ENCODE measurements around the gene TBC1D7. TPM values are rescaled to one million over a fixed set of nuclear protein-coding genes. Genes with fewer than 3 reads are reported as not detected.

Gene TBC1D7
- total RNA-seq, 4 donors from 2014 or later: 4.4 to 23.6 (median 12.5) TPM; not detected in 1

GRCh38 chr6:13368731-13369115, 40.4 kb upstream of the TBC1D7 start:
- no peak for TF ChIP-seq CTCF (IDR thresholded peaks at IDR 0.05)
- TF ChIP-seq POLR2A (IDR thresholded peaks at IDR 0.05): no peak
- Histone ChIP-seq H3K9me3 (no peaks in the 10 kb centered on the region), H3K27ac (no peak overlapping the region), H3K36me3 (no peaks in the 10 kb centered on the region), H3K27me3 (no peaks in the 10 kb centered on the region), H3K4me3 (no peak overlapping the region), H3K4me1 (no peaks in the 10 kb centered on the region)
- no peak for DNase-seq
- intact Hi-C loops (cut with DNase I; ENCODE audit: low total_unique reads): no loop called here

- no peaks in the 10 kb centered on the region for H3K36me3 ChIP-seq
- H3K9me3 ChIP-seq: no peaks in the 10 kb centered on the region
- no peak for DNase-seq
- no peak overlapping the region for H3K27ac ChIP-seq
- no peaks in the 10 kb centered on the region for H3K4me1 ChIP-seq
- intact Hi-C loops (cut with DNase I; ENCODE audit: low total_unique reads): no loop called here
- no peak overlapping the region for H3K4me3 ChIP-seq
- TF ChIP-seq CTCF (IDR thresholded peaks at IDR 0.05) (no peak), POLR2A (IDR thresholded peaks at IDR 0.05) (no peak)
- H3K27me3 ChIP-seq: no peaks in the 10 kb centered on the region
Measured at GRCh38 chr6:13368079-13368730, 39.9 kb upstream of the TBC1D7 start.

GRCh38 chr6:13367396-13367795, 39.1 kb upstream of the TBC1D7 start:
- no peaks in the 10 kb centered on the region for H3K27me3 ChIP-seq
- TF ChIP-seq CTCF (IDR thresholded peaks at IDR 0.05) (no peak), POLR2A (IDR thresholded peaks at IDR 0.05) (no peak)
- intact Hi-C loops (cut with DNase I; ENCODE audit: low total_unique reads): no loop called here
- H3K36me3 ChIP-seq: no peaks in the 10 kb centered on the region
- no peak overlapping the region for H3K27ac ChIP-seq
- H3K9me3 ChIP-seq: no peaks in the 10 kb centered on the region
- DNase-seq: no peak
- no peaks in the 10 kb centered on the region for H3K4me1 ChIP-seq
- H3K4me3 ChIP-seq: no peak overlapping the region

GRCh38 chr6:13365320-13365719, 37.0 kb upstream of the TBC1D7 start:
- Histone ChIP-seq H3K36me3 (no peaks in the 10 kb centered on the region), H3K4me1 (no peaks in the 10 kb centered on the region), H3K27me3 (no peaks in the 10 kb centered on the region), H3K9me3 (no peaks in the 10 kb centered on the region), H3K27ac (no peak overlapping the region), H3K4me3 (no peak overlapping the region)
- TF ChIP-seq POLR2A (IDR thresholded peaks at IDR 0.05): no peak
- no peak for TF ChIP-seq CTCF (IDR thresholded peaks at IDR 0.05)
- DNase-seq: no peak
- intact Hi-C loops (cut with DNase I; ENCODE audit: low total_unique reads): no loop called here

DNA sequence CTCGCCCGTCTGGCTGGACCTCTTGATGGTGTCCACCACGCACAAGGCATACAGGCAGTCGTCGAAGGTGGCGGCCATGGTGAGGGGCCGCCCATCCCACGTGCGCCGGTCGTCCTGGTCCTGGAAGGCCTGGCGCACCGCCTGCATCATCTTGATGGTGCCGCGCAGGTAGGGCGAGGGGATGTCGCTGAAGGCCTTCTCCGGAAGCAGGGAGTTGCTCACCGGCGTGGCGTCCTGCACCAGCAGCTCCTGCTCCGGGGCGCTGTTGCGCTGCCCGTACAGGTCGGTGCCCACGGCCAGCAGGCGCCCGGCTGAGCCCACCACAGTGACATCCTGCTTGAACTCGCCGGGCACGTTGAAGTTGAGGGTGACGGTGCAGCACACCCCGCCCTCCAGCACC, 36.5 kb upstream of the TBC1D7 start:
- Histone ChIP-seq H3K27ac (no peak overlapping the region), H3K9me3 (no peaks in the 10 kb centered on the region), H3K36me3 (no peaks in the 10 kb centered on the region), H3K4me3 (no peak overlapping the region), H3K27me3 (no peaks in the 10 kb centered on the region), H3K4me1 (no peaks in the 10 kb centered on the region)
- DNase-seq: no peak
- intact Hi-C loops (cut with DNase I; ENCODE audit: low total_unique reads): no loop called here
- TF ChIP-seq CTCF (IDR thresholded peaks at IDR 0.05): no peak
- no peak for TF ChIP-seq POLR2A (IDR thresholded peaks at IDR 0.05)

Data from uterus (tissue), 4 donors.